Neural crest cell (in vitro differentiated cells): ENCODE data around the gene RUNX1. TPM values are rescaled to one million over a fixed set of nuclear protein-coding genes. Genes with fewer than 3 reads are reported as not detected.

ENCODE experiments used
- DNase-seq: peaks from one replicate; pipeline ENCODE4 v3.0.0; 2021; ENCODE audit warnings: low read depth, mixed read lengths, low spot score
- H3K27ac Mint-ChIP-seq: one replicate; pipeline ENCODE4 v1.8.0; 2021; ENCODE audit warnings: mild to moderate bottlenecking, mixed read lengths; ENCODE audit not compliant: unreplicated experiment
- H3K27me3 Mint-ChIP-seq: 2 replicates; pipeline ENCODE4 v1.8.0; 2021; ENCODE audit warnings: low read depth, mild to moderate bottlenecking, mixed read lengths
- H3K36me3 Mint-ChIP-seq: 2 replicates; pipeline ENCODE4 v1.8.0; 2021; ENCODE audit warnings: low read depth, mild to moderate bottlenecking, mixed read lengths
- H3K4me1 Mint-ChIP-seq: 2 replicates; pipeline ENCODE4 v1.8.0; 2021; ENCODE audit warnings: mixed read lengths
- H3K4me3 Mint-ChIP-seq: one replicate; pipeline ENCODE4 v1.8.0; 2021; ENCODE audit warnings: mild to moderate bottlenecking, mixed read lengths
- H3K9me3 Mint-ChIP-seq: 2 replicates; pipeline ENCODE4 v1.8.0; 2021; ENCODE audit warnings: mixed read lengths
- CTCF ChIP-seq: fragments of 200-600 bp; sonication (generic); conservative IDR thresholded peaks from 2 replicates; pipeline ENCODE4 v1.5.0; 2021; ENCODE audit warnings: antibody characterized with exemption, mild to moderate bottlenecking
- total RNA-seq: library from RNA; stranded (reverse); gene quantifications from 2 replicates; pipeline ENCODE4 v1.2.1, GENCODE V29; 2021

RUNX1 gene
- total RNA-seq, 1 donor from 2014 or later = 0.63 TPM

GRCh38 chr21:35072557-35072956 is 23.5 kb upstream of the RUNX1 start:
- no peak overlapping the region for H3K4me3 Mint-ChIP-seq
- TF ChIP-seq CTCF = no peak
- H3K9me3 Mint-ChIP-seq = peaks cover 4% of the 10 kb centered on the region
- DNase-seq = no peak
- no peaks in the 10 kb centered on the region for H3K27me3 Mint-ChIP-seq
- H3K4me1 Mint-ChIP-seq = peaks cover 13% of the 10 kb centered on the region
- no peaks in the 10 kb centered on the region for H3K36me3 Mint-ChIP-seq
- H3K27ac Mint-ChIP-seq = no peak overlapping the region

GRCh38 chr21:35071347-35071746 is 22.2 kb upstream of the RUNX1 start:
- Mint-ChIP-seq H3K4me3 (no peak overlapping the region), H3K27ac (no peak overlapping the region), H3K9me3 (peaks cover 4% of the 10 kb centered on the region), H3K36me3 (no peaks in the 10 kb centered on the region), H3K4me1 (peaks cover 13% of the 10 kb centered on the region), H3K27me3 (no peaks in the 10 kb centered on the region)
- no peak for DNase-seq
- no peak for TF ChIP-seq CTCF

GRCh38 chr21:35070436-35070835 is 21.3 kb upstream of the RUNX1 start:
- Mint-ChIP-seq H3K9me3 (peaks cover 4% of the 10 kb centered on the region), H3K4me3 (no peak overlapping the region), H3K4me1 (peaks cover 10% of the 10 kb centered on the region), H3K36me3 (no peaks in the 10 kb centered on the region), H3K27ac (no peak overlapping the region), H3K27me3 (no peaks in the 10 kb centered on the region)
- no peak for TF ChIP-seq CTCF
- DNase-seq = no peak

- Mint-ChIP-seq H3K36me3 (no peaks in the 10 kb centered on the region), H3K9me3 (no peaks in the 10 kb centered on the region), H3K27me3 (no peaks in the 10 kb centered on the region), H3K4me1 (no peaks in the 10 kb centered on the region), H3K27ac (no peak overlapping the region), H3K4me3 (no peak overlapping the region)
- no peak for DNase-seq
- no peak for TF ChIP-seq CTCF
These were observed 17.7 kb upstream of the RUNX1 start for GRCh38 chr21:35066824-35067223.

GRCh38 chr21:35063428-35064172 is 14.5 kb upstream of the RUNX1 start:
- no peaks in the 10 kb centered on the region for H3K27me3 Mint-ChIP-seq
- H3K27ac Mint-ChIP-seq = no peak overlapping the region
- no peaks in the 10 kb centered on the region for H3K9me3 Mint-ChIP-seq
- DNase-seq = no peak
- H3K4me3 Mint-ChIP-seq = no peak overlapping the region
- TF ChIP-seq CTCF = no peak
- no peaks in the 10 kb centered on the region for H3K36me3 Mint-ChIP-seq
- no peaks in the 10 kb centered on the region for H3K4me1 Mint-ChIP-seq
